ENCODE data around the gene CAMKK1. TPM values are rescaled to one million over a fixed set of nuclear protein-coding genes. Genes with fewer than 3 reads are reported as not detected.

Gene CAMKK1
- total and polyA plus RNA-seq, 2 donors from 2014 or later = 2.6 to 6.0 TPM

DNA sequence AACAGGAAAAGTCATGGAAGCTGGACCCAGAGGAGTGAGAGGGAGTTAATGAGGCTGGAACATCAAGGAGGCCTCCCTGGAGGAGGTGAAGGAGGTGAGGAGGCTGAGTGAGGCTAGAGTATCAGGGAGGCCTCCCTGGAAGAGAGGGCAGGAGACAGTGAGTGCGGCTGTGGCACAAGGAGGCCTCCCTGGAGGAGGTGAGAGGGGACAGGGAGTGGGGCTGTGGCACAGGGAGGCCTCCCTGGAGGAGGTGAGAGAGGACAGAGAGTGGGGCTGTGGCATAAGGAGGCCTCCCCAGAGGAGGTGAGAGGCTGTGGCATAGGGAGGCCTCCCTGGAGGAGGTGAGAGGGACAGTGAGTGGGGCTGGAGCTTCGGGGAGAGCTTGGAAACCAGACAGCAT lies 5.5 kb downstream of the CAMKK1 start:
- DNase-seq = no peak
- peaks cover 0 to 24% (median 0%) of the 10 kb centered on the region in 3 donors for H3K4me1 ChIP-seq (ENCODE audit: control insufficient read depth in 2 of 3, insufficient read depth in 2 of 3, low read depth in 1 of 3, low read length in 3 of 3)
- H3K9me3 ChIP-seq (ENCODE audit: control insufficient read depth in 2 of 3, insufficient read depth in 1 of 3, low read length in 3 of 3) = no peaks in the 10 kb centered on the region
- H3K36me3 ChIP-seq (ENCODE audit: control insufficient read depth in 2 of 3, insufficient read depth in 3 of 3, low read length in 3 of 3) = no peaks in the 10 kb centered on the region
- peak overlapping the region in 1 of 2 donors; percentile 78 for H3K27ac ChIP-seq (ENCODE audit: low read depth in 2 of 2, low read length in 2 of 2)
- TF ChIP-seq, protein P1, sequence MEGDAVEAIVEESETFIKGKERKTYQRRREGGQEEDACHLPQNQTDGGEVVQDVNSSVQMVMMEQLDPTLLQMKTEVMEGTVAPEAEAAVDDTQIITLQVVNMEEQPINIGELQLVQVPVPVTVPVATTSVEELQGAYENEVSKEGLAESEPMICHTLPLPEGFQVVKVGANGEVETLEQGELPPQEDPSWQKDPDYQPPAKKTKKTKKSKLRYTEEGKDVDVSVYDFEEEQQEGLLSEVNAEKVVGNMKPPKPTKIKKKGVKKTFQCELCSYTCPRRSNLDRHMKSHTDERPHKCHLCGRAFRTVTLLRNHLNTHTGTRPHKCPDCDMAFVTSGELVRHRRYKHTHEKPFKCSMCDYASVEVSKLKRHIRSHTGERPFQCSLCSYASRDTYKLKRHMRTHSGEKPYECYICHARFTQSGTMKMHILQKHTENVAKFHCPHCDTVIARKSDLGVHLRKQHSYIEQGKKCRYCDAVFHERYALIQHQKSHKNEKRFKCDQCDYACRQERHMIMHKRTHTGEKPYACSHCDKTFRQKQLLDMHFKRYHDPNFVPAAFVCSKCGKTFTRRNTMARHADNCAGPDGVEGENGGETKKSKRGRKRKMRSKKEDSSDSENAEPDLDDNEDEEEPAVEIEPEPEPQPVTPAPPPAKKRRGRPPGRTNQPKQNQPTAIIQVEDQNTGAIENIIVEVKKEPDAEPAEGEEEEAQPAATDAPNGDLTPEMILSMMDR (IDR thresholded peaks at IDR 0.05; ENCODE audit: borderline replicate concordance, extremely low read depth, insufficient read depth) = no peak
- intact Hi-C loops (cut with DNase I) = no loop called here
- no peak for FAIRE-seq
- peaks cover 4% of the 10 kb centered on the region for H3K27me3 ChIP-seq (ENCODE audit: control insufficient read depth, insufficient read depth, low read length)
- H3K9ac ChIP-seq (ENCODE audit: low read length in 3 of 3) = no peak overlapping the region
- no peak overlapping the region for H3K4me3 ChIP-seq (ENCODE audit: low read length in 3 of 3)

DNA sequence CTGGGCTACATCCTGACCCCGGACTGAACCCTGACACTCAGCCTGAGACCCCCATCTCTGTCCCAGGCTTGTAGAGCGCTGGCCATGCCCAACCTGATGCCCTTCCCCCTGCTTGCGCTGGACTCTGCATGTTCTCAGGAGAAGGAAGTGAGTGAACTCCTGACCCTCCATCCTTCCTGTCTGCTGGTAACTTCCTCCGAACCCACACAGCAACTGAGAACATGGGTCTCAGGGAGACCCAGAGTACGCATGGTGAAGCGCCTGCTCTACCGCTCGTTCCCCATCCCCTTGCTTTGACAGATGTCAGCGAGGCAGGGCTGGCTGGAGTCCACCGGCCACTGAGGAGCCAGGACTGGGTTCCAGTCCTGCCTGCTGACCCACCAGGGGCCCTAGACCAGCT lies 6.1 kb downstream of the CAMKK1 start:
- TF ChIP-seq, protein P1 (IDR thresholded peaks at IDR 0.05; ENCODE audit: borderline replicate concordance, extremely low read depth, insufficient read depth) = no peak
- DNase-seq = peak in 2 of 5 donors; percentile 62 to 78
- Histone ChIP-seq H3K4me3 (ENCODE audit: low read length in 3 of 3) (no peak overlapping the region), H3K9me3 (ENCODE audit: control insufficient read depth in 2 of 3, insufficient read depth in 1 of 3, low read length in 3 of 3) (no peaks in the 10 kb centered on the region), H3K27ac (ENCODE audit: low read depth in 2 of 2, low read length in 2 of 2) (peak overlapping the region; percentile 22 to 78), H3K36me3 (ENCODE audit: control insufficient read depth in 2 of 3, insufficient read depth in 3 of 3, low read length in 3 of 3) (no peaks in the 10 kb centered on the region), H3K27me3 (ENCODE audit: control insufficient read depth, insufficient read depth, low read length) (peaks cover 4% of the 10 kb centered on the region), H3K4me1 (ENCODE audit: control insufficient read depth in 2 of 3, insufficient read depth in 2 of 3, low read depth in 1 of 3, low read length in 3 of 3) (peaks cover 0 to 20% (median 0%) of the 10 kb centered on the region in 3 donors), H3K9ac (ENCODE audit: low read length in 3 of 3) (no peak overlapping the region)
- FAIRE-seq = no peak
- intact Hi-C loops (cut with DNase I) = no loop called here

GRCh38 chr17:3885970-3886369 lies 6.9 kb downstream of the CAMKK1 start:
- Histone ChIP-seq H3K27ac (ENCODE audit: low read depth in 2 of 2, low read length in 2 of 2) (no peak overlapping the region), H3K9me3 (ENCODE audit: control insufficient read depth in 2 of 3, insufficient read depth in 1 of 3, low read length in 3 of 3) (no peaks in the 10 kb centered on the region), H3K36me3 (ENCODE audit: control insufficient read depth in 2 of 3, insufficient read depth in 3 of 3, low read length in 3 of 3) (no peaks in the 10 kb centered on the region), H3K4me1 (ENCODE audit: control insufficient read depth in 2 of 3, insufficient read depth in 2 of 3, low read depth in 1 of 3, low read length in 3 of 3) (peaks cover 0 to 15% (median 0%) of the 10 kb centered on the region in 3 donors), H3K4me3 (ENCODE audit: low read length in 3 of 3) (no peak overlapping the region), H3K9ac (ENCODE audit: low read length in 3 of 3) (no peak overlapping the region), H3K27me3 (ENCODE audit: control insufficient read depth, insufficient read depth, low read length) (peaks cover 2% of the 10 kb centered on the region)
- TF ChIP-seq, protein P1 (IDR thresholded peaks at IDR 0.05; ENCODE audit: borderline replicate concordance, extremely low read depth, insufficient read depth) = no peak
- FAIRE-seq = no peak
- intact Hi-C loops (cut with DNase I) = no loop called here
- DNase-seq = no peak

DNA sequence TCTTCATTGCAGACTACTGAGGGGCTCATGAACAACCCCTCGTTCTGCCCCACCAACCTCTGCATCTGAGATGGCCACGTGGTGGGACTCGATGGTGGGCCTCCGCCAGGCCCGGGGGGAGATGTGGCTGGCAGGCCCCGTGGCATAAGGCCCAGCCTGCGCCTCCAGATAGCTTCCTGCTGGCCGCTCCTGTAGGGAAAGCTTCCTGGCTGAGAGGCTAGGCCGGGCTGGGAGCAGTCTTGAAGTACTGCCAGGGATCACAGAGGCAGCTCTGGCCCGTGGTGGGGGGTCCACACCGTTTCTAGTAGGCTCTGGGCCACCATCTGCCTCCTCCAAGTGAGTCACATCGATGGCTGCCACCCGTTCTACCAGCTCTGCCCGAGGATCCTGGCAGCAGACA lies 7.6 kb downstream of the CAMKK1 start:
- intact Hi-C loops (cut with DNase I) = no loop called here
- no peaks in the 10 kb centered on the region for H3K36me3 ChIP-seq (ENCODE audit: control insufficient read depth in 2 of 3, insufficient read depth in 3 of 3, low read length in 3 of 3)
- TF ChIP-seq, protein P1 (IDR thresholded peaks at IDR 0.05; ENCODE audit: borderline replicate concordance, extremely low read depth, insufficient read depth) = no peak
- H3K27me3 ChIP-seq (ENCODE audit: control insufficient read depth, insufficient read depth, low read length) = peaks cover under 1% of the 10 kb centered on the region
- no peak overlapping the region for H3K4me3 ChIP-seq (ENCODE audit: low read length in 3 of 3)
- peaks cover 0 to 15% (median 0%) of the 10 kb centered on the region in 3 donors for H3K4me1 ChIP-seq (ENCODE audit: control insufficient read depth in 2 of 3, insufficient read depth in 2 of 3, low read depth in 1 of 3, low read length in 3 of 3)
- no peak overlapping the region for H3K27ac ChIP-seq (ENCODE audit: low read depth in 2 of 2, low read length in 2 of 2)
- no peak for DNase-seq
- no peak for FAIRE-seq
- no peak overlapping the region for H3K9ac ChIP-seq (ENCODE audit: low read length in 3 of 3)
- no peaks in the 10 kb centered on the region for H3K9me3 ChIP-seq (ENCODE audit: control insufficient read depth in 2 of 3, insufficient read depth in 1 of 3, low read length in 3 of 3)
